ENCODE data around the gene CLDND2. TPM values are rescaled to one million over a fixed set of nuclear protein-coding genes. Genes with fewer than 3 reads are reported as not detected.
A peak's percentile ranks its signal among the peaks of the same experiment; 100 is the strongest.

The CLDND2 gene
- total RNA-seq, 1 donor from 2014 or later = not detected

- peak; percentile 98 for DNase-seq (ENCODE audit: extremely low spot score, unreplicated experiment)
- peak overlapping the region; percentile 89 for H3K4me3 Mint-ChIP-seq (ENCODE audit: unreplicated experiment)
- H3K27me3 Mint-ChIP-seq (ENCODE audit: unreplicated experiment) = no peaks in the 10 kb centered on the region
- peaks cover 38% of the 10 kb centered on the region for H3K4me1 Mint-ChIP-seq (ENCODE audit: unreplicated experiment)
- no peak for TF ChIP-seq CTCF (IDR thresholded peaks at IDR 0.05)
- no peaks in the 10 kb centered on the region for H3K9me3 Mint-ChIP-seq (ENCODE audit: unreplicated experiment)
- peak overlapping the region; percentile 97 for H3K27ac Mint-ChIP-seq (ENCODE audit: unreplicated experiment)
- no peaks in the 10 kb centered on the region for H3K36me3 Mint-ChIP-seq (ENCODE audit: unreplicated experiment)
These were observed 2.2 kb downstream of the CLDND2 start for GRCh38 chr19:51366389-51367254.

GRCh38 chr19:51365965-51366388 lies 2.8 kb downstream of the CLDND2 start, which contains the start of gene ETFB:
Gene ETFB (minus strand): TSS chr19:51366388. CDS start chr19:51366326, 62 bp downstream.
- H3K4me3 Mint-ChIP-seq (ENCODE audit: unreplicated experiment) = peak within 1 kb of the TSS; percentile 89
- peak within 1 kb of the TSS; percentile 97 for H3K27ac Mint-ChIP-seq (ENCODE audit: unreplicated experiment)
- H3K36me3 Mint-ChIP-seq (ENCODE audit: unreplicated experiment) = no peaks in the 10 kb centered on the region
- no peak for DNase-seq (ENCODE audit: extremely low spot score, unreplicated experiment)
- H3K9me3 Mint-ChIP-seq (ENCODE audit: unreplicated experiment) = no peaks in the 10 kb centered on the region
- TF ChIP-seq CTCF (IDR thresholded peaks at IDR 0.05) = no peak
- H3K27me3 Mint-ChIP-seq (ENCODE audit: unreplicated experiment) = no peaks in the 10 kb centered on the region
- H3K4me1 Mint-ChIP-seq (ENCODE audit: unreplicated experiment) = peaks cover 38% of the 10 kb centered on the region

GRCh38 chr19:51365211-51365964 lies 3.4 kb downstream of the CLDND2 start:
- H3K36me3 Mint-ChIP-seq (ENCODE audit: unreplicated experiment) = no peaks in the 10 kb centered on the region
- peak overlapping the region; percentile 89 for H3K4me3 Mint-ChIP-seq (ENCODE audit: unreplicated experiment)
- peaks cover 41% of the 10 kb centered on the region for H3K4me1 Mint-ChIP-seq (ENCODE audit: unreplicated experiment)
- DNase-seq (ENCODE audit: extremely low spot score, unreplicated experiment) = no peak
- no peaks in the 10 kb centered on the region for H3K9me3 Mint-ChIP-seq (ENCODE audit: unreplicated experiment)
- H3K27ac Mint-ChIP-seq (ENCODE audit: unreplicated experiment) = peak overlapping the region; percentile 97
- H3K27me3 Mint-ChIP-seq (ENCODE audit: unreplicated experiment) = no peaks in the 10 kb centered on the region
- no peak for TF ChIP-seq CTCF (IDR thresholded peaks at IDR 0.05)

GRCh38 chr19:51364200-51365106 lies 4.3 kb downstream of the CLDND2 start:
- no peaks in the 10 kb centered on the region for H3K36me3 Mint-ChIP-seq (ENCODE audit: unreplicated experiment)
- TF ChIP-seq CTCF (IDR thresholded peaks at IDR 0.05) = no peak
- DNase-seq (ENCODE audit: extremely low spot score, unreplicated experiment) = no peak
- H3K4me1 Mint-ChIP-seq (ENCODE audit: unreplicated experiment) = peaks cover 44% of the 10 kb centered on the region
- H3K27ac Mint-ChIP-seq (ENCODE audit: unreplicated experiment) = peak overlapping the region; percentile 69
- H3K4me3 Mint-ChIP-seq (ENCODE audit: unreplicated experiment) = peak overlapping the region; percentile 65
- H3K9me3 Mint-ChIP-seq (ENCODE audit: unreplicated experiment) = no peaks in the 10 kb centered on the region
- H3K27me3 Mint-ChIP-seq (ENCODE audit: unreplicated experiment) = no peaks in the 10 kb centered on the region

Data from osteocyte (in vitro differentiated cells).